Activated CD4-positive, alpha-beta memory T cell treated with anti-CD3 and anti-CD28 coated beads, Interleukin-2, amount 10 ng/mL, durations not matched to agents 7 days and 5 days (primary cell): ENCODE results near the gene SMU1. TPM values are rescaled to one million over a fixed set of nuclear protein-coding genes. Genes with fewer than 3 reads are reported as not detected.
A peak's percentile ranks its signal among the peaks of the same experiment; 100 is the strongest.

ENCODE experiments used
- CTCF ChIA-PET: fragments of 350-600 bp; sonication (Branson Sonifier 250); formaldehyde crosslinking; loops from one replicate; lab custom pipeline; 2021; ENCODE audit warnings: antibody characterized with exemption, inconsistent platforms; lab: Charles Lee
- POLR2A ChIA-PET: fragments of 350-600 bp; sonication (Branson Sonifier 250); formaldehyde crosslinking; loops from one replicate; lab custom pipeline; 2021; ENCODE audit warnings: antibody characterized with exemption; lab: Charles Lee
- DNase-seq: peaks from one replicate; pipeline ENCODE4 v3.0.0-alpha.2; 2020
- H3K27ac Mint-ChIP-seq: one replicate; pipeline ENCODE4 v1.8.0; 2021; ENCODE audit warnings: mild to moderate bottlenecking, mixed read lengths
- H3K27me3 Mint-ChIP-seq: one replicate; pipeline ENCODE4 v1.8.0; 2021; ENCODE audit warnings: mixed read lengths
- H3K36me3 Mint-ChIP-seq: one replicate; pipeline ENCODE4 v1.8.0; 2021; ENCODE audit warnings: low read depth, mixed read lengths
- H3K4me1 Mint-ChIP-seq: one replicate; pipeline ENCODE4 v1.8.0; 2021; ENCODE audit warnings: mixed read lengths
- H3K4me3 Mint-ChIP-seq: one replicate; pipeline ENCODE4 v1.8.0; 2021; ENCODE audit warnings: mild to moderate bottlenecking, mixed read lengths
- H3K9me3 Mint-ChIP-seq: one replicate; pipeline ENCODE4 v1.8.0; 2021; ENCODE audit warnings: mixed read lengths
- total RNA-seq, 2 experiments: library from RNA; stranded (reverse); gene quantifications; one replicate each; pipeline ENCODE4 v1.2.3, GENCODE V29; 2021

Gene SMU1
- total RNA-seq, 2 experiments from 2014 or later: 22.5 to 22.9 TPM

- POLR2A ChIA-PET: interaction anchor here (0.7 to 4.1 kb wide), 3 partner anchors 11 to 217 kb away, joined by 3 to 45 read pairs (median 3); partner anchors contain the start of gene DNAJA1
- no peaks in the 10 kb centered on the region for H3K27me3 Mint-ChIP-seq
Measured at GRCh38 chr9:33040792-33041431, 35.6 kb downstream of the SMU1 start.

GRCh38 chr9:33032865-33033264 lies 43.6 kb downstream of the SMU1 start:
- ChIA-PET CTCF (no interaction called here), POLR2A (no interaction called here)
- no peaks in the 10 kb centered on the region for H3K27me3 Mint-ChIP-seq

More at GRCh38 chr9:33040792-33041431, 35.6 kb downstream of the SMU1 start:
- H3K27ac Mint-ChIP-seq: no peak overlapping the region
- DNase-seq: no peak
- no peaks in the 10 kb centered on the region for H3K9me3 Mint-ChIP-seq
- peaks cover 26% of the 10 kb centered on the region for H3K4me1 Mint-ChIP-seq
- CTCF ChIA-PET: interaction anchor here (0.6 to 0.9 kb wide), 3 partner anchors 15 to 188 kb away, joined by 3 to 5 read pairs (median 3); no protein-coding TSS in a partner anchor
- H3K36me3 Mint-ChIP-seq: peaks cover 47% of the 10 kb centered on the region
- no peak overlapping the region for H3K4me3 Mint-ChIP-seq

GRCh38 chr9:33032292-33032691 lies 44.2 kb downstream of the SMU1 start:
- H3K36me3 Mint-ChIP-seq: peaks cover 87% of the 10 kb centered on the region
- H3K27ac Mint-ChIP-seq: no peak overlapping the region
- H3K27me3 Mint-ChIP-seq: no peaks in the 10 kb centered on the region
- CTCF ChIA-PET: no interaction called here
- no peak for DNase-seq
- peaks cover 56% of the 10 kb centered on the region for H3K4me1 Mint-ChIP-seq
- POLR2A ChIA-PET: no interaction called here
- H3K4me3 Mint-ChIP-seq: no peak overlapping the region
- no peaks in the 10 kb centered on the region for H3K9me3 Mint-ChIP-seq

More at GRCh38 chr9:33032865-33033264, 43.6 kb downstream of the SMU1 start:
- Mint-ChIP-seq H3K27ac (no peak overlapping the region), H3K4me1 (peaks cover 55% of the 10 kb centered on the region), H3K9me3 (no peaks in the 10 kb centered on the region), H3K36me3 (peaks cover 87% of the 10 kb centered on the region), H3K4me3 (no peak overlapping the region)
- no peak for DNase-seq

- Mint-ChIP-seq H3K27me3 (no peaks in the 10 kb centered on the region), H3K4me1 (peaks cover 65% of the 10 kb centered on the region), H3K36me3 (peaks cover 87% of the 10 kb centered on the region), H3K27ac (no peak overlapping the region), H3K9me3 (no peaks in the 10 kb centered on the region), H3K4me3 (no peak overlapping the region)
- POLR2A ChIA-PET: interaction anchor here (0.8 to 3.8 kb wide), 6 partner anchors 9 to 46 kb away, joined by 3 to 21 read pairs (median 3); partner anchors contain the start of gene SMU1
- DNase-seq: no peak
- CTCF ChIA-PET: no interaction called here
Measured at GRCh38 chr9:33030285-33030684, 46.2 kb downstream of the SMU1 start.

GRCh38 chr9:33029231-33029786 lies 47.2 kb downstream of the SMU1 start:
- Mint-ChIP-seq H3K4me1 (peaks cover 67% of the 10 kb centered on the region), H3K4me3 (peak overlapping the region; percentile 49), H3K9me3 (no peaks in the 10 kb centered on the region), H3K36me3 (peaks cover 79% of the 10 kb centered on the region), H3K27me3 (no peaks in the 10 kb centered on the region), H3K27ac (peak overlapping the region; percentile 5)
- CTCF ChIA-PET: interaction anchor here (1.3 to 2.4 kb wide), 2 partner anchors 14 to 196 kb away, joined by 3 to 5 read pairs; no protein-coding TSS in a partner anchor
- no peak for DNase-seq
- POLR2A ChIA-PET: interaction anchor here (0.8 to 3.8 kb wide), 6 partner anchors 10 to 235 kb away, joined by 3 to 21 read pairs (median 3); partner anchors contain the start of genes BAG1 and SMU1

- Mint-ChIP-seq H3K9me3 (no peaks in the 10 kb centered on the region), H3K27me3 (no peaks in the 10 kb centered on the region), H3K36me3 (peaks cover 57% of the 10 kb centered on the region), H3K27ac (peak overlapping the region; percentile 92), H3K4me3 (peak overlapping the region; percentile 96), H3K4me1 (peaks cover 73% of the 10 kb centered on the region)
- DNase-seq: peak; percentile 82
- POLR2A ChIA-PET: interaction anchor here (0.6 to 5.1 kb wide), 45 partner anchors 10 to 641 kb away, joined by 3 to 102 read pairs (median 5); partner anchors contain the start of genes ACO1, ANKRD18B, APTX and B4GALT1
- CTCF ChIA-PET: interaction anchor here (0.6 to 1.8 kb wide), 6 partner anchors 9 to 264 kb away, joined by 3 to 6 read pairs (median 3); partner anchors contain the start of gene NFX1
Measured at GRCh38 chr9:33025572-33026342, 50.7 kb downstream of the SMU1 start.

GRCh38 chr9:33024966-33025571 lies 51.4 kb downstream of the SMU1 start, which contains the start of gene DNAJA1:
Gene DNAJA1 (plus strand): TSS chr9:33025273. CDS start chr9:33026485, 1,212 bp downstream.
- peaks cover 59% of the 10 kb centered on the region for H3K36me3 Mint-ChIP-seq
- H3K4me1 Mint-ChIP-seq: peaks cover 71% of the 10 kb centered on the region
- no peaks in the 10 kb centered on the region for H3K9me3 Mint-ChIP-seq
- no peaks in the 10 kb centered on the region for H3K27me3 Mint-ChIP-seq
- peak within 1 kb of the TSS; percentile 92 for H3K27ac Mint-ChIP-seq
- DNase-seq: peak; percentile 95
- peak within 1 kb of the TSS; percentile 96 for H3K4me3 Mint-ChIP-seq
- CTCF ChIA-PET: interaction anchor here (0.6 to 1.4 kb wide), 5 partner anchors 19 to 449 kb away, joined by 3 to 4 read pairs (median 3); partner anchors contain the start of genes NOL6 and SMU1
- POLR2A ChIA-PET: interaction anchor here (0.6 to 5.1 kb wide), 56 partner anchors 9 to 640 kb away, joined by 3 to 102 read pairs (median 5); partner anchors contain the start of genes ACO1, ANKRD18B, APTX and B4GALT1

GRCh38 chr9:33024126-33024965 lies 52.1 kb downstream of the SMU1 start:
- peaks cover 65% of the 10 kb centered on the region for H3K4me1 Mint-ChIP-seq
- no peaks in the 10 kb centered on the region for H3K9me3 Mint-ChIP-seq
- no peaks in the 10 kb centered on the region for H3K27me3 Mint-ChIP-seq
- H3K36me3 Mint-ChIP-seq: peaks cover 53% of the 10 kb centered on the region
- DNase-seq: peak; percentile 24
- H3K27ac Mint-ChIP-seq: peak overlapping the region; percentile 92
- H3K4me3 Mint-ChIP-seq: peak overlapping the region; percentile 96
- POLR2A ChIA-PET: interaction anchor here (0.7 to 5.1 kb wide), 47 partner anchors 10 to 639 kb away, joined by 3 to 102 read pairs (median 5); partner anchors contain the start of genes ACO1, ANKRD18B, APTX and B4GALT1
- CTCF ChIA-PET: interaction anchor here (0.6 to 1.4 kb wide), 5 partner anchors 18 to 449 kb away, joined by 3 to 4 read pairs (median 3); partner anchors contain the start of genes NOL6 and SMU1

- H3K27ac Mint-ChIP-seq: peak overlapping the region; percentile 92
- CTCF ChIA-PET: no interaction called here
- no peaks in the 10 kb centered on the region for H3K27me3 Mint-ChIP-seq
- POLR2A ChIA-PET: interaction anchor here (2.0 to 4.0 kb wide), 7 partner anchors 9 to 267 kb away, joined by 5 to 102 read pairs (median 48); partner anchors contain the start of genes APTX, B4GALT1, NFX1 and SMU1
- no peak for DNase-seq
- H3K36me3 Mint-ChIP-seq: peaks cover 50% of the 10 kb centered on the region
- no peaks in the 10 kb centered on the region for H3K9me3 Mint-ChIP-seq
- H3K4me3 Mint-ChIP-seq: peak overlapping the region; percentile 96
- peaks cover 58% of the 10 kb centered on the region for H3K4me1 Mint-ChIP-seq
Measured at GRCh38 chr9:33023661-33024060, 52.8 kb downstream of the SMU1 start.

- Mint-ChIP-seq H3K4me3 (peak overlapping the region; percentile 41), H3K9me3 (no peaks in the 10 kb centered on the region), H3K27ac (peak overlapping the region; percentile 68), H3K36me3 (peaks cover 44% of the 10 kb centered on the region), H3K4me1 (peaks cover 50% of the 10 kb centered on the region), H3K27me3 (no peaks in the 10 kb centered on the region)
- DNase-seq: no peak
- ChIA-PET POLR2A (interaction anchor here (0.9 to 3.2 kb wide), 4 partner anchors 21 to 268 kb away, joined by 3 to 18 read pairs (median 4); partner anchors contain the start of genes NFX1 and SMU1), CTCF (interaction anchor here (1.0 kb wide), 1 partner anchor 203 kb away, joined by 3 read pairs; no protein-coding TSS in a partner anchor)
Measured at GRCh38 chr9:33022755-33023154, 53.7 kb downstream of the SMU1 start.

GRCh38 chr9:33022303-33022702 lies 54.2 kb downstream of the SMU1 start:
- Mint-ChIP-seq H3K27ac (peak overlapping the region; percentile 24), H3K9me3 (no peaks in the 10 kb centered on the region), H3K4me1 (peaks cover 50% of the 10 kb centered on the region), H3K27me3 (no peaks in the 10 kb centered on the region), H3K36me3 (peaks cover 41% of the 10 kb centered on the region), H3K4me3 (peak overlapping the region; percentile 41)
- ChIA-PET POLR2A (interaction anchor here (0.9 to 3.2 kb wide), 4 partner anchors 20 to 268 kb away, joined by 3 to 18 read pairs (median 4); partner anchors contain the start of genes NFX1 and SMU1), CTCF (interaction anchor here (1.0 kb wide), 1 partner anchor 203 kb away, joined by 3 read pairs; no protein-coding TSS in a partner anchor)
- DNase-seq: no peak
